HepG2 (cell line): ENCODE measurements around the gene ANXA7. TPM values are rescaled to one million over a fixed set of nuclear protein-coding genes. Genes with fewer than 3 reads are reported as not detected.

ENCODE experiments used
- ATAC-seq: fragments of 200-7000 bp; cut with Tn5 transposase; 3 replicates; pipeline ENCODE4 v1.9.1; 2020; ENCODE audit warnings: mild to moderate bottlenecking, moderate library complexity
- BruUV-seq: library from RNA; stranded (reverse); fragments of 400-500 nt; replicated peaks from 2 replicates; lab custom pipeline; 2021; lab: Mats Ljungman, UMichigan
- CTCF ChIA-PET: fragments of 300-600 bp; formaldehyde crosslinking; extraction: SDS; loops from one replicate; lab custom pipeline; 2021; ENCODE audit warnings: low total read pairs, inconsistent platforms, low intra/inter-chr PET ratio; lab: Yijun Ruan, JAX
- POLR2A ChIA-PET: fragments of 350-600 bp; sonication (Branson Sonifier 250); formaldehyde crosslinking; loops from one replicate; lab custom pipeline; 2020; ENCODE audit warnings: antibody characterized with exemption, inconsistent platforms; lab: Yijun Ruan, JAX
- DNase-seq: peaks from one replicate; pipeline ENCODE4 v3.0.0-alpha.2; 2015; ENCODE audit warnings: low spot score
- FAIRE-seq: peaks from 3 replicates; lab custom pipeline; 2011; peaks lifted over from hg19 to GRCh38; lab: Jason Lieb, UNC
- H2AFZ ChIP-seq: one replicate; pipeline ENCODE4 v1.6.1; 2011; ENCODE audit warnings: low read length, inconsistent platforms
- H3K27ac ChIP-seq: fragments of 300-600 bp; 3 replicates; pipeline ENCODE4 v1.8.0; 2011; ENCODE audit warnings: mixed run types, mild to moderate bottlenecking, mixed read lengths, low read length, inconsistent platforms; ENCODE audit not compliant: insufficient read depth; ENCODE audit errors: extremely low read length
- H3K27me3 ChIP-seq, 2 experiments: fragments of 200-600 bp in 1 of 2; 2 replicates in 1 of 2; 3 replicates in 1 of 2; pipeline versions ENCODE4 v1.6.0 to v1.8.0; 2011; ENCODE audit warnings: low read length in 2 of 2, mild to moderate bottlenecking in 2 of 2, moderate library complexity in 2 of 2, inconsistent platforms in 1 of 2; ENCODE audit not compliant: insufficient read depth in 2 of 2, control insufficient read depth in 1 of 2
- H3K36me3 ChIP-seq, 2 experiments: fragments of 200-600 bp in 1 of 2; replicated peaks in 1 of 2; 2 replicates in 1 of 2; 3 replicates in 1 of 2; pipeline versions ENCODE4 v1.5.1 to v1.8.0; 2011; ENCODE audit warnings: low read length in 2 of 2, inconsistent platforms in 1 of 2; ENCODE audit not compliant: insufficient read depth in 2 of 2, control insufficient read depth in 1 of 2
- H3K4me1 ChIP-seq: 2 replicates; pipeline ENCODE4 v1.5.1; 2012; ENCODE audit warnings: low read length, inconsistent platforms; ENCODE audit not compliant: insufficient read depth
- H3K4me2 ChIP-seq: 2 replicates; pipeline ENCODE4 v1.6.0; 2011; ENCODE audit warnings: low read depth, low read length, inconsistent platforms
- H3K4me3 ChIP-seq, 3 experiments: fragments of 200-600 bp in 1 of 3; sonication (generic), shearing (Covaris generic) in 1 of 3; replicated peaks in 1 of 3; 2 replicates each; pipeline ENCODE4 v1.5.1; 2011 to 2016; ENCODE audit warnings: low read length in 3 of 3, inconsistent platforms in 2 of 3, low read depth in 2 of 3, mild to moderate bottlenecking in 2 of 3, control low read depth in 1 of 3, mixed read lengths in 1 of 3; ENCODE audit not compliant: insufficient read depth in 1 of 3
- H3K79me2 ChIP-seq: one replicate; pipeline ENCODE4 v1.6.1; 2011; ENCODE audit warnings: low read length, inconsistent platforms; ENCODE audit not compliant: insufficient read depth
- H3K9ac ChIP-seq: 2 replicates; pipeline ENCODE4 v1.6.0; 2011; ENCODE audit warnings: mild to moderate bottlenecking, low read depth, low read length, inconsistent platforms; ENCODE audit not compliant: insufficient read depth
- H3K9me3 ChIP-seq: 2 replicates; pipeline ENCODE4 v1.5.1; 2012; ENCODE audit warnings: mild to moderate bottlenecking, low read length
- H4K20me1 ChIP-seq: 2 replicates; pipeline ENCODE4 v1.6.0; 2011; ENCODE audit warnings: inconsistent platforms, mild to moderate bottlenecking, low read length, moderate library complexity; ENCODE audit not compliant: insufficient read depth
- CREB1 ChIP-seq, 2 experiments: fragments of 450-650 bp in 1 of 2; IDR thresholded peaks; 2 replicates each; pipeline ENCODE4 v1.6.1; 2016 to 2017; ENCODE audit warnings: control low read depth in 1 of 2, mild to moderate bottlenecking in 1 of 2, missing compliant biosample characterization in 1 of 2, missing genetic modification characterization in 1 of 2
- EZH2 ChIP-seq: conservative IDR thresholded peaks from 2 replicates; pipeline ENCODE4 v1.6.1; 2012; ENCODE audit warnings: mild to moderate bottlenecking, low read depth, low read length, moderate library complexity
- KDM5A ChIP-seq: fragments of 200-600 bp; sonication (generic); IDR thresholded peaks from 2 replicates; pipeline ENCODE4 v1.7.0; 2018; ENCODE audit warnings: antibody characterized with exemption, mild to moderate bottlenecking, low read length, borderline replicate concordance
- KMT2B ChIP-seq: IDR thresholded peaks from 2 replicates; pipeline ENCODE4 v1.6.1; 2016; ENCODE audit warnings: missing genetic modification reagents, missing compliant biosample characterization
- SRSF1 ChIP-seq: fragments of 200-400 bp; formaldehyde crosslinking; optimal IDR thresholded peaks from 2 replicates; pipeline ENCODE3; 2017; ENCODE audit warnings: mild to moderate bottlenecking, low read depth, low read length, moderate library complexity
- WIZ ChIP-seq: sonication (generic); formaldehyde crosslinking; IDR thresholded peaks from 2 replicates; pipeline ENCODE4 v1.5.1; 2020; ENCODE audit warnings: mild to moderate bottlenecking, missing genetic modification reagents
- ZFP37 ChIP-seq: sonication (generic); formaldehyde crosslinking; IDR thresholded peaks from 2 replicates; pipeline ENCODE4 v1.4.0; 2020; ENCODE audit warnings: missing genetic modification reagents, borderline replicate concordance
- ZFX ChIP-seq: sonication (generic); formaldehyde crosslinking; IDR thresholded peaks from 2 replicates; pipeline ENCODE4 v1.4.0; 2020; ENCODE audit warnings: mild to moderate bottlenecking, low read depth, missing genetic modification reagents, moderate library complexity
- ZNF143 ChIP-seq: sonication (generic); formaldehyde crosslinking; IDR thresholded peaks from 2 replicates; pipeline ENCODE4 v1.4.0; 2020; ENCODE audit warnings: missing genetic modification reagents
- ZNF224 ChIP-seq: sonication (generic); formaldehyde crosslinking; IDR thresholded peaks from 2 replicates; pipeline ENCODE4 v1.5.0; 2020; ENCODE audit warnings: mild to moderate bottlenecking, missing genetic modification reagents
- ZNF232 ChIP-seq: sonication (generic); formaldehyde crosslinking; IDR thresholded peaks from 2 replicates; pipeline ENCODE4 v1.4.0; 2020; ENCODE audit warnings: missing genetic modification reagents, borderline replicate concordance
- ZNF3 ChIP-seq: IDR thresholded peaks from 2 replicates; pipeline ENCODE4 v1.7.0; 2017; ENCODE audit warnings: inconsistent platforms
- ZNF431 ChIP-seq: sonication (generic); formaldehyde crosslinking; IDR thresholded peaks from 2 replicates; pipeline ENCODE4 v1.9.0; 2022; ENCODE audit warnings: missing genetic modification reagents, low read depth, mild to moderate bottlenecking, borderline replicate concordance
- ZNF790 ChIP-seq: sonication (generic); formaldehyde crosslinking; IDR thresholded peaks from 2 replicates; pipeline ENCODE4 v1.8.0; 2022; ENCODE audit warnings: missing genetic modification reagents, mild to moderate bottlenecking, borderline replicate concordance
- ZSCAN22 ChIP-seq: sonication (generic); formaldehyde crosslinking; IDR thresholded peaks from 2 replicates; pipeline ENCODE4 v1.4.0; 2020; ENCODE audit warnings: mild to moderate bottlenecking, missing genetic modification reagents
- WGBS: methylation state at CpG from one replicate; pipeline ENCODE4 v1.1.6; 2017; ENCODE audit warnings: low lambda C conversion rate; 5-methylcytosine and 5-hydroxymethylcytosine counted together
- in situ Hi-C: cut with HindIII; loops from 2 replicates; pipeline ENCODE4 v1.10.0; 2017; ENCODE audit warnings: low pct_unique_long_range_greater_than_20kb; ENCODE audit not compliant: extremely low pct_ligation_motif_present
- intact Hi-C: fragments of 100-400 bp; cut with micrococcal nuclease; formaldehyde crosslinking; loops from one replicate; pipeline ENCODE4 v1.10.0; 2022; ENCODE audit not compliant: unreplicated experiment
- polyA plus RNA-seq, 8 experiments: library from polyadenylated mRNA; depleted of rRNA in 3 of 8; stranded (reverse) in 7 of 8; unstranded in 1 of 8; fragments of >200 nt; fragmentation: Illumina TruSeq in 4 of 8; extraction: Trizol in 4 of 8; gene quantifications; 2 replicates each; pipeline versions ENCODE4 v1.2.1 to v1.2.3, GENCODE V29; 2011 to 2016; ENCODE audit warnings: low read depth in 4 of 8, missing spikeins in 1 of 8, mixed read lengths in 1 of 8; ENCODE audit not compliant: insufficient read depth in 1 of 8
- total RNA-seq, 5 experiments: library from RNA; depleted of rRNA; stranded (reverse); fragments of >200 nt; fragmentation: Illumina TruSeq; extraction: Trizol; gene quantifications; 2 replicates each; pipeline ENCODE4 v1.2.3, GENCODE V29; 2016; ENCODE audit warnings: low read depth in 1 of 5
- TF ChIP-seq, protein P1 (sequence below): sonication (generic); formaldehyde crosslinking; IDR thresholded peaks from 2 replicates; pipeline ENCODE4 v1.8.0; 2022; ENCODE audit warnings: missing genetic modification reagents, low read depth, mild to moderate bottlenecking, borderline replicate concordance
- TF ChIP-seq, protein P2 (sequence below): sonication (generic); formaldehyde crosslinking; IDR thresholded peaks from 2 replicates; pipeline ENCODE4 v1.5.1; 2020; ENCODE audit warnings: mild to moderate bottlenecking, missing genetic modification reagents

The ANXA7 gene
- total and polyA plus RNA-seq, 2 of the 13 experiments (the other 11 are each of a cell fraction or from before 2014, with no cell fraction given), result 54.8 to 89.0 TPM

DNA sequence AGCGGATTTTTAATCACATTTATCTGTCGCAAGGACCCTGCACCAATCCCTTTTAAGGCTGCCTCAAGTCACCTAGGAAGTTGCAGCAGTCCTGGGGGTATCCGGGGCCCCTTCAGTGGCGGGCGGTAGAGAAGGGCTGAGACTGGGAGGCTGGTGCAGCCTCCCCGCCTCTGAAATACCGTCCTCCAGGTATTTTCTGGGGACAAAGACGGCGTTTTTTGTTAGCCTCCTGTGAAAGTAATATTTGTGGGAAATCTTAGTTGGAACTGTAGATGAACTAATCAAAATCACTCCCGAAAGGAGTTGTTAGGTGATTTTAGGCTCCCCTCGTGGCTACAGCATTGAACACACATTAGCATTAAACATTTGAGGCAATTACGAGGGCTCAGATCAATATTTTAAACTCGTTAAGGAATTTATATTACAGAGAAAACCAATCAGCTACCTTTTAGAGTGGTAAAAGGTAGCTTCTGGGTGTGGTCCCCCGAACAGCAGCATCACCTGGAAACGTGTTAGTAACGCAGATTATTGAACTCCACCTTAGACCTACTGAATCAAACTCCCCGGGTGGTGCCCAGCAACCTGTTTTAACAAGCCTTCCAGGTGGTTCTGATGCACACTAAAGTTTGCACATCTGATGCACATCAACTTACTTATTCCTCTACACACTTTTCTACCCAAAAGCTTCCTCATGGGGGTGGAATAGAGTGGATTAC lies 530 bp upstream of the ANXA7 start:
- DNase-seq, result no peak
- peaks cover 65% of the 10 kb centered on the region for H3K4me1 ChIP-seq
- peaks cover 35% of the 10 kb centered on the region for H3K79me2 ChIP-seq
- H3K9ac ChIP-seq, result peak overlapping the region; percentile 98
- H3K27ac ChIP-seq, result peak overlapping the region; percentile 99
- intact Hi-C loops (loop anchor here (2.0 to 5.0 kb wide), 3 partner anchors 82 to 228 kb away; partner anchors contain the start of genes MYOZ1 and PPP3CB), in situ Hi-C loops (no loop called here)
- CTCF ChIA-PET, result no interaction called here
- H2AFZ ChIP-seq, result peak overlapping the region; percentile 67
- H3K9me3 ChIP-seq, result no peaks in the 10 kb centered on the region
- POLR2A ChIA-PET, result interaction anchor here (2.1 kb wide), 1 partner anchor 162 kb away, joined by 8 read pairs; the partner anchor contains the start of gene MRPS16
- H3K36me3 ChIP-seq, result no peaks in the 10 kb centered on the region
- BruUV-seq, result no TSS peak
- H3K4me3 ChIP-seq, result peak overlapping the region; percentile 64 to 100 (median 89)
- 0 out of 2 replicates have a peak, but pooled peaks cover 4% of the 10 kb centered on the region for H4K20me1 ChIP-seq
- FAIRE-seq, result no peak
- peak overlapping the region; percentile 79 for H3K4me2 ChIP-seq
- ATAC-seq, result no peak; the same call in 2 of the 3 replicates
- no peaks in the 10 kb centered on the region; a peak in 1 of 5 replicates for H3K27me3 ChIP-seq
- 2% methylated on average over 13 of the region's 17 CpGs for WGBS
- TF ChIP-seq EZH2 (no peak), ZSCAN22 (CRISPR knock-in tag) (no peak), ZNF143 (0 out of 2 replicates have a peak, but pooled peaks have one; percentile 0), KMT2B (no peak), ZNF224 (CRISPR knock-in tag) (0 out of 2 replicates have a peak, but pooled peaks have one; percentile 24), ZNF431 (0 out of 2 replicates have a peak, but pooled peaks have one; percentile 51), ZFP37 (CRISPR knock-in tag) (0 out of 2 replicates have a peak, but pooled peaks have one; percentile 12), ZNF790 (CRISPR knock-in tag) (0 out of 2 replicates have a peak, but pooled peaks have one; percentile 20), CREB1 (IDR thresholded peaks at IDR 0.05) (no peak), CREB1 (CRISPR knock-in tag; IDR thresholded peaks at IDR 0.05) (peak; percentile 11; the same call in 1 of the 2 replicates), ZNF232 (CRISPR knock-in tag) (0 out of 2 replicates have a peak, but pooled peaks have one; percentile 6), ZFX (CRISPR knock-in tag) (no peak), KDM5A (peak; percentile 1; the same call in 1 of the 2 replicates), ZNF3 (CRISPR knock-in tag) (no peak), WIZ (CRISPR knock-in tag) (no peak), SRSF1 (peak; percentile 18)
- TF ChIP-seq, protein P1, sequence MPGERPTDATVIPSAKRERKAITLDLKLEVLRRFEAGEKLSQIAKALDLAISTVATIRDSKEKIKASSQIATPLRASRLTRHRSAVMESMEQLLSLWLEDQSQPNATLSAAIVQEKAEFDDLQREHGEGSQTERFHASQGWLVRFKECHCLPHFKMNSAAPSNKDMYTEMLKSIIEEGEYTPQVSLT (CRISPR knock-in tag), result 0 out of 2 replicates have a peak, but pooled peaks have one; percentile 52
- TF ChIP-seq, protein P2, sequence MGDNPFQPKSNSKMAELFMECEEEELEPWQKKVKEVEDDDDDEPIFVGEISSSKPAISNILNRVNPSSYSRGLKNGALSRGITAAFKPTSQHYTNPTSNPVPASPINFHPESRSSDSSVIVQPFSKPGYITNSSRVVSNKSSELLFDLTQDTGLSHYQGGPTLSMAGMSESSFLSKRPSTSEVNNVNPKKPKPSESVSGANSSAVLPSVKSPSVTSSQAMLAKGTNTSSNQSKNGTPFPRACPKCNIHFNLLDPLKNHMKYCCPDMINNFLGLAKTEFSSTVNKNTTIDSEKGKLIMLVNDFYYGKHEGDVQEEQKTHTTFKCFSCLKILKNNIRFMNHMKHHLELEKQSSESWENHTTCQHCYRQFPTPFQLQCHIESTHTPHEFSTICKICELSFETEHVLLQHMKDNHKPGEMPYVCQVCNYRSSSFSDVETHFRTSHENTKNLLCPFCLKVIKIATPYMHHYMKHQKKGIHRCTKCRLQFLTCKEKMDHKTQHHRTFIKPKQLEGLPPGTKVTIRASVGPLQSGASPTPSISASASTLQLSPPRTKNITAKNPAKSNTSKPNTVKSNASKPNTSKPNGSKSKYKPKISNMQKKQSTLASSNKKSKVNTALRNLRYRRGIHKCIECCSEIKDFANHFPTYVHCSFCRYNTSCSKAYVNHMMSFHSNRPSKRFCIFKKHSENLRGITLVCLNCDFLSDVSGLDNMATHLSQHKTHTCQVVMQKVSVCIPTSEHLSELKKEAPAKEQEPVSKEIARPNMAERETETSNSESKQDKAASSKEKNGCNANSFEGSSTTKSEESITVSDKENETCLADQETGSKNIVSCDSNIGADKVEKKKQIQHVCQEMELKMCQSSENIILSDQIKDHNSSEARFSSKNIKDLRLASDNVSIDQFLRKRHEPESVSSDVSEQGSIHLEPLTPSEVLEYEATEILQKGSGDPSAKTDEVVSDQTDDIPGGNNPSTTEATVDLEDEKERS, result 0 out of 2 replicates have a peak, but pooled peaks have one; percentile 0
